ENCODE measurements around the gene IP6K3. TPM values are rescaled to one million over a fixed set of nuclear protein-coding genes. Genes with fewer than 3 reads are reported as not detected.

Gene IP6K3
- total and polyA plus RNA-seq, 2 donors: 0.28 to 6.6 TPM

DNA sequence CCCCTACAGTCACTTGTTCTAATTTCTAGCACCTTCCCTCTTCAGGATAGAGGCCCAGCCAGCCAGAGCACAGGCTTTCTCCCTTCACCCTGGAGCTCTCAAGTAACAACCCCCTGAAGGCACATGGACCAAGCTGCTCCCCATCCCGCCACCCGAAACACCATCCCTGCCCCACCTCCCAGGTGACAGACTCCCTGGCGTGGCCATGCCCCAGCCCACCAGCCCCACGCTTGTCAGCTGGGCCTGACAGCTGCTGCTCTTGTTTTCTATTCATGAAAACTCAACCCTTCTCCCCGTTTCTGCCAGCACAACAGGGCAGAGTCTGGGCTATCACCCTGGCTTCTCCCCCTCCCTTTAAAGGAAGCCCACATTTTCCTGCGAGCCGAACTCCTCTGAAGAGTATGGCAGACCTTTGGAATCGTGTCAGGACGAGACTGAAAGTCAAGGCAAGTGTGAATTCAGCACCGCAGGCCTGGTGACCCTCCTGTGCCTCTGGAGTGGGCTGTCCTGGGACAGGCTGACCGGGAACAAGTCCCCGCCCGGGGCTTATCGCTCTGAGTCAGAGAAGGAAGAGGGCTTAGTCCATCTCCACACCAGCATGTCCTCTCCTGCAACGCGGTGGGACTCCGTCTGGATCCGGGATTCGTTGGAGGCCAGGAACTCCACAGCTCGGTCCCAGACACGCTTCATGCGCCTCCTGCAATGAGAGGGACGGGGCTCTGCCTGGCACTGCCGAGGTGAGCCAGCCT is 25.6 kb upstream of the IP6K3 start:
- Histone ChIP-seq H3K27ac (ENCODE audit: low read depth in 1 of 2, low read length in 1 of 2) (peak overlapping the region in 1 of 2 donors; percentile 44), H3K27me3 (ENCODE audit: control insufficient read depth in 2 of 2, insufficient read depth in 1 of 2, low read length in 1 of 2) (peaks cover 0 to 15% of the 10 kb centered on the region in 2 donors), H3K4me3 (ENCODE audit: low read length in 2 of 2) (no peak overlapping the region), H3K36me3 (ENCODE audit: control insufficient read depth in 2 of 2, insufficient read depth in 2 of 2, low read length in 1 of 2) (peaks cover 49 to 52% of the 10 kb centered on the region in 2 donors), H3K4me1 (ENCODE audit: control insufficient read depth in 2 of 2, insufficient read depth in 2 of 2, low read length in 2 of 2) (peaks cover 2 to 32% of the 10 kb centered on the region in 2 donors), H3K9me3 (ENCODE audit: control insufficient read depth in 2 of 2, insufficient read depth in 1 of 2, low read length in 1 of 2) (no peaks in the 10 kb centered on the region)
- 90% methylated on average over 24 of the region's 24 CpGs for WGBS
- no peak for DNase-seq (ENCODE audit: low read depth in 6 of 9, low spot score in 9 of 9)

DNA sequence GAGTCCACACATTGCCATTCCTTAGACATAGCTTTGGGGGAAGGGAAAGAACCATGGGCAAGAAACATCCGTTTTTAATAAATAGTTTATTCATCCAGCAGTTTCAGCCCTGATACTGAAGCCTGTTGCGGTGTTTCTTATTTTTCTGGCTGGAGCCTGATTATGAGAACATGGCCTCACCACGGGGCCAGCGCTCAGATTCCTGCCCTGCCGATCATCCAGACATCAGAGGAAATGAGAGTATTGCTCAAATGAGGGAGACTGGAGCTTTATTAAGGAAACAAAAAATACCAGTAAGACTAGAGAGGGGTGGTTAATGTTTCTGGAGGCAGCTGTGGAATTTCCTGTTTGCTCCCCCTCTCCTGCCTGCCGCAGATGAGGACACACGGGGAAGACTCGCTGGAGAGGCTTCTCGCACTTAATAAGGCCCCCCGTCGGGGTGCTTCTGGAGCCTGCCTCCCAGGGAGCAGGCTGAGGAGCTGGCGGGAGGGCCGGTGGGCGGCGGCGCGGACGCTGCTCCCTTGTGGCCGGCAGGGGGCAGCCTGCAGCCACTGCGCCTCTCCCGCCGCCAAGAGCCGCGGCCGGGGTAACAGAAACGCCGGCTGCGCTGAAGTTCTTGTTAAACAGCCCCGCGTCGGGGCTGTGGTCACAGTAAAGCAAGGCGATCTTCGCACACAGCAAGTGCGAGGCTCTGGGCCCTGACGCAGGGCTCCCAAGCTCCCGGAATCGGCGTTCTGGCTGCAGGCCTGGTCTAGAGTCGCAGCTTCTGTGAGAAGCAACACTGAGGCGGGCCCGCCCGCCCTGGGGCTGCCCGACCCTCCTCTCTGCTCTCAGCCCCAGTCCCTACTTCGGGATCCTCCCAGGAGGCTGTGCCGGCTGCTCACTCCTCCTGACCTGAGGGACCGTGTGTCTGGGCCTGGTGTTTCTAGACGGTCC is 24.7 kb upstream of the IP6K3 start:
- no peak overlapping the region for H3K4me3 ChIP-seq (ENCODE audit: low read length in 2 of 2)
- WGBS: 34% methylated on average over 47 of the region's 47 CpGs
- peak in 6 of 9 donors; percentile 40 to 76 (median 50) for DNase-seq (ENCODE audit: low read depth in 6 of 9, low spot score in 9 of 9)

GRCh38 chr6:33770833-33771145 is 24.1 kb upstream of the IP6K3 start:
- WGBS: 79% methylated on average over 3 of the region's 3 CpGs
- no peaks in the 10 kb centered on the region for H3K9me3 ChIP-seq (ENCODE audit: control insufficient read depth in 2 of 2, insufficient read depth in 1 of 2, low read length in 1 of 2)
- no peak overlapping the region for H3K4me3 ChIP-seq (ENCODE audit: low read length in 2 of 2)
- H3K4me1 ChIP-seq (ENCODE audit: control insufficient read depth in 2 of 2, insufficient read depth in 2 of 2, low read length in 2 of 2): peaks cover 2 to 32% of the 10 kb centered on the region in 2 donors
- H3K36me3 ChIP-seq (ENCODE audit: control insufficient read depth in 2 of 2, insufficient read depth in 2 of 2, low read length in 1 of 2): peaks cover 34 to 37% of the 10 kb centered on the region in 2 donors
- H3K27me3 ChIP-seq (ENCODE audit: control insufficient read depth in 2 of 2, insufficient read depth in 1 of 2, low read length in 1 of 2): peaks cover 0 to 15% of the 10 kb centered on the region in 2 donors
- DNase-seq (ENCODE audit: low read depth in 6 of 9, low spot score in 9 of 9): no peak
- H3K27ac ChIP-seq (ENCODE audit: low read depth in 1 of 2, low read length in 1 of 2): peak overlapping the region in 1 of 2 donors; percentile 66

More for the DNA sequence above, 24.7 kb upstream of the IP6K3 start:
- H3K27me3 ChIP-seq (ENCODE audit: control insufficient read depth in 2 of 2, insufficient read depth in 1 of 2, low read length in 1 of 2): peaks cover 0 to 15% of the 10 kb centered on the region in 2 donors
- H3K36me3 ChIP-seq (ENCODE audit: control insufficient read depth in 2 of 2, insufficient read depth in 2 of 2, low read length in 1 of 2): peaks cover 40 to 43% of the 10 kb centered on the region in 2 donors
- H3K4me1 ChIP-seq (ENCODE audit: control insufficient read depth in 2 of 2, insufficient read depth in 2 of 2, low read length in 2 of 2): peaks cover 2 to 32% of the 10 kb centered on the region in 2 donors
- H3K9me3 ChIP-seq (ENCODE audit: control insufficient read depth in 2 of 2, insufficient read depth in 1 of 2, low read length in 1 of 2): no peaks in the 10 kb centered on the region
- H3K27ac ChIP-seq (ENCODE audit: low read depth in 1 of 2, low read length in 1 of 2): peak overlapping the region in 1 of 2 donors; percentile 66

GRCh38 chr6:33770124-33770832 is 23.6 kb upstream of the IP6K3 start:
- peaks cover 2 to 32% of the 10 kb centered on the region in 2 donors for H3K4me1 ChIP-seq (ENCODE audit: control insufficient read depth in 2 of 2, insufficient read depth in 2 of 2, low read length in 2 of 2)
- DNase-seq (ENCODE audit: low read depth in 6 of 9, low spot score in 9 of 9): no peak
- no peaks in the 10 kb centered on the region for H3K9me3 ChIP-seq (ENCODE audit: control insufficient read depth in 2 of 2, insufficient read depth in 1 of 2, low read length in 1 of 2)
- peaks cover 0 to 15% of the 10 kb centered on the region in 2 donors for H3K27me3 ChIP-seq (ENCODE audit: control insufficient read depth in 2 of 2, insufficient read depth in 1 of 2, low read length in 1 of 2)
- peaks cover 29 to 32% of the 10 kb centered on the region in 2 donors for H3K36me3 ChIP-seq (ENCODE audit: control insufficient read depth in 2 of 2, insufficient read depth in 2 of 2, low read length in 1 of 2)
- 62% methylated on average over 14 of the region's 14 CpGs for WGBS
- H3K27ac ChIP-seq (ENCODE audit: low read depth in 1 of 2, low read length in 1 of 2): no peak overlapping the region
- no peak overlapping the region for H3K4me3 ChIP-seq (ENCODE audit: low read length in 2 of 2)

DNA sequence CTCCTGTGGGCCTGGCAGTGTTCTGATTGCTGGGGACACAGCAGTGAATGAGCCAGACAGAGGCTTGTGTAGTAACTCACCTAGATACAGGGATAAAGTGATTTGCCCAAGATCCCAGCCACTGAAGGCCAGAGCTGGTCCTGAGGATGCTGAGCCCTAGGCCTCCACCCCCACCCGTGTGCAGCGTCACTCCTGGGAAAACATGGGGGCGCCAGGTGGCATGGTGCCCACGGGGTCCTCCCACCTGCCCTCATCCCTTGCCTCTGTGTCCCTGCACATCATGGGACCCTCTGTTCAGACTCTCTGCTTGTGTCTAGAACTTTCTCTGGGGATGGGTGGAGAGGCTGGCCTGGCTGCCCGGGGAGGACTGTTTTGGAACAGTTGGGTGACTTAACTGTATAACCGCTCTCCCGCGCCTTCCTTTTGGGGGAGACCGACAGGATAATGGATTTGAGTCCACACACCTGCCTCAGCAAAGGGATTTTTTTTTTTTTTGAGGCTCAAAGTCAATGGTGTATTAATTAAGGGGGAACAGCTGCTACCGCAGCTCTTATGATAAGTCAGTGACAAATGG is 22.6 kb upstream of the IP6K3 start:
- Histone ChIP-seq H3K4me3 (ENCODE audit: low read length in 2 of 2) (no peak overlapping the region), H3K27me3 (ENCODE audit: control insufficient read depth in 2 of 2, insufficient read depth in 1 of 2, low read length in 1 of 2) (peaks cover 0 to 16% of the 10 kb centered on the region in 2 donors), H3K36me3 (ENCODE audit: control insufficient read depth in 2 of 2, insufficient read depth in 2 of 2, low read length in 1 of 2) (peaks cover 21 to 23% of the 10 kb centered on the region in 2 donors), H3K4me1 (ENCODE audit: control insufficient read depth in 2 of 2, insufficient read depth in 2 of 2, low read length in 2 of 2) (peaks cover 2 to 32% of the 10 kb centered on the region in 2 donors), H3K9me3 (ENCODE audit: control insufficient read depth in 2 of 2, insufficient read depth in 1 of 2, low read length in 1 of 2) (no peaks in the 10 kb centered on the region), H3K27ac (ENCODE audit: low read depth in 1 of 2, low read length in 1 of 2) (no peak overlapping the region)
- WGBS: 88% methylated on average over 10 of the region's 10 CpGs
- DNase-seq (ENCODE audit: low read depth in 6 of 9, low spot score in 9 of 9): no peak

GRCh38 chr6:33768644-33769120 is 22.0 kb upstream of the IP6K3 start:
- 37% methylated on average over 7 of the region's 7 CpGs for WGBS
- Histone ChIP-seq H3K9me3 (ENCODE audit: control insufficient read depth in 2 of 2, insufficient read depth in 1 of 2, low read length in 1 of 2) (no peaks in the 10 kb centered on the region), H3K36me3 (ENCODE audit: control insufficient read depth in 2 of 2, insufficient read depth in 2 of 2, low read length in 1 of 2) (peaks cover 19% of the 10 kb centered on the region in 2 donors), H3K27ac (ENCODE audit: low read depth in 1 of 2, low read length in 1 of 2) (no peak overlapping the region), H3K4me3 (ENCODE audit: low read length in 2 of 2) (no peak overlapping the region), H3K27me3 (ENCODE audit: control insufficient read depth in 2 of 2, insufficient read depth in 1 of 2, low read length in 1 of 2) (peaks cover 0 to 19% of the 10 kb centered on the region in 2 donors), H3K4me1 (ENCODE audit: control insufficient read depth in 2 of 2, insufficient read depth in 2 of 2, low read length in 2 of 2) (peaks cover 2 to 32% of the 10 kb centered on the region in 2 donors)
- peak in 6 of 9 donors; percentile 42 to 69 (median 48) for DNase-seq (ENCODE audit: low read depth in 6 of 9, low spot score in 9 of 9)

- peaks cover 2 to 24% of the 10 kb centered on the region in 2 donors for H3K4me1 ChIP-seq (ENCODE audit: control insufficient read depth in 2 of 2, insufficient read depth in 2 of 2, low read length in 2 of 2)
- WGBS: 87% methylated on average over 11 of the region's 11 CpGs
- no peaks in the 10 kb centered on the region for H3K9me3 ChIP-seq (ENCODE audit: control insufficient read depth in 2 of 2, insufficient read depth in 1 of 2, low read length in 1 of 2)
Measured at GRCh38 chr6:33766921-33767907, 20.5 kb upstream of the IP6K3 start.

More at GRCh38 chr6:33766921-33767907, 20.5 kb upstream of the IP6K3 start:
- Histone ChIP-seq H3K27ac (ENCODE audit: low read depth in 1 of 2, low read length in 1 of 2) (no peak overlapping the region), H3K36me3 (ENCODE audit: control insufficient read depth in 2 of 2, insufficient read depth in 2 of 2, low read length in 1 of 2) (peaks cover 5% of the 10 kb centered on the region in 2 donors), H3K27me3 (ENCODE audit: control insufficient read depth in 2 of 2, insufficient read depth in 1 of 2, low read length in 1 of 2) (peaks cover 0 to 19% of the 10 kb centered on the region in 2 donors), H3K4me3 (ENCODE audit: low read length in 2 of 2) (no peak overlapping the region)
- DNase-seq (ENCODE audit: low read depth in 6 of 9, low spot score in 9 of 9): no peak

All from thymus (tissue), 11 donors.